CD14-positive monocyte (primary cell): ENCODE results near the gene KLHL3. TPM values are rescaled to one million over a fixed set of nuclear protein-coding genes. Genes with fewer than 3 reads are reported as not detected.

Experiments
- DNase-seq, 3 donors: peaks; one replicate each; pipeline ENCODE4 v3.0.0-alpha.2; 2011 to 2022
- H2AFZ ChIP-seq: 2 replicates; pipeline ENCODE4 v1.6.0; 2012; ENCODE audit warnings: mild to moderate bottlenecking, low read depth, low read length, inconsistent platforms; ENCODE audit not compliant: insufficient read depth, poor library complexity, severe bottlenecking
- H3K27ac ChIP-seq, 2 donors: 1 replicate in 1 of 2; 2 replicates in 1 of 2; pipeline ENCODE4 v1.5.1; 2012 to 2013; ENCODE audit warnings: low read length in 2 of 2, control low read depth in 1 of 2, inconsistent platforms in 1 of 2, low read depth in 1 of 2, mild to moderate bottlenecking in 1 of 2
- H3K27me3 ChIP-seq, 2 donors: one replicate each; pipeline versions ENCODE4 v1.6.0 to v1.6.1; 2011 to 2013; ENCODE audit warnings: low read length in 2 of 2; ENCODE audit not compliant: control insufficient read depth in 2 of 2, insufficient read depth in 2 of 2
- H3K36me3 ChIP-seq, 2 donors: replicated peaks in 1 of 2; 1 replicate in 1 of 2; 2 replicates in 1 of 2; pipeline versions ENCODE4 v1.5.1 to v1.6.1; 2012 to 2013; ENCODE audit warnings: low read length in 2 of 2, control low read depth in 1 of 2, inconsistent platforms in 1 of 2, mild to moderate bottlenecking in 1 of 2; ENCODE audit not compliant: insufficient read depth in 2 of 2, control insufficient read depth in 1 of 2
- H3K4me1 ChIP-seq, 2 donors: 1 replicate in 1 of 2; 2 replicates in 1 of 2; pipeline versions ENCODE4 v1.5.1 to v1.6.1; 2012 to 2013; ENCODE audit warnings: low read length in 2 of 2, control low read depth in 1 of 2, inconsistent platforms in 1 of 2, mild to moderate bottlenecking in 1 of 2, moderate library complexity in 1 of 2; ENCODE audit not compliant: insufficient read depth in 2 of 2, control insufficient read depth in 1 of 2
- H3K4me2 ChIP-seq: replicated peaks from 2 replicates; pipeline ENCODE3; 2012; ENCODE audit warnings: low read length, moderate library complexity, mild to moderate bottlenecking; ENCODE audit not compliant: poor library complexity, severe bottlenecking; ENCODE audit errors: extremely low read depth
- H3K4me3 ChIP-seq, 3 experiments: fragments of 200-600 bp in 1 of 3; sonication (generic) in 1 of 3; replicated peaks in 1 of 3; 1 replicate in 2 of 3; 2 replicates in 1 of 3; pipeline ENCODE4 v1.5.1; 2011 to 2013; ENCODE audit warnings: low read length in 3 of 3, mild to moderate bottlenecking in 3 of 3, control low read depth in 2 of 3, low read depth in 2 of 3, inconsistent platforms in 1 of 3, moderate library complexity in 1 of 3
- H3K79me2 ChIP-seq: 2 replicates; pipeline ENCODE4 v1.6.0; 2012; ENCODE audit warnings: mild to moderate bottlenecking, control low read depth, inconsistent platforms, low read length, moderate library complexity; ENCODE audit not compliant: insufficient read depth
- H3K9ac ChIP-seq: 2 replicates; pipeline ENCODE4 v1.6.0; 2017; ENCODE audit warnings: low read length, mild to moderate bottlenecking; ENCODE audit not compliant: insufficient read depth, poor library complexity, severe bottlenecking
- H3K9me3 ChIP-seq, 2 donors: replicated peaks in 1 of 2; 1 replicate in 1 of 2; 2 replicates in 1 of 2; pipeline versions ENCODE4 v1.5.1 to v1.6.1; 2012 to 2013; ENCODE audit warnings: low read length in 2 of 2, control low read depth in 1 of 2; ENCODE audit not compliant: control insufficient read depth in 1 of 2, insufficient read depth in 1 of 2
- H4K20me1 ChIP-seq: 2 replicates; pipeline ENCODE4 v1.6.0; 2012; ENCODE audit warnings: mild to moderate bottlenecking, low read length, control low read depth, moderate library complexity; ENCODE audit not compliant: insufficient read depth
- H3K27ac Mint-ChIP-seq, 7 donors: one replicate each; pipeline ENCODE4 v1.8.0; 2020; ENCODE audit warnings: mild to moderate bottlenecking in 7 of 7, mixed read lengths in 7 of 7, moderate library complexity in 6 of 7, inconsistent platforms in 2 of 7
- H3K27me3 Mint-ChIP-seq, 3 donors: one replicate each; pipeline ENCODE4 v1.8.0; 2021 to 2022; ENCODE audit warnings: low read depth in 3 of 3, mild to moderate bottlenecking in 3 of 3, mixed read lengths in 3 of 3, moderate library complexity in 3 of 3, inconsistent platforms in 1 of 3
- H3K36me3 Mint-ChIP-seq, 2 donors: one replicate each; pipeline ENCODE4 v1.8.0; 2020; ENCODE audit warnings: mixed read lengths in 2 of 2, inconsistent platforms in 1 of 2, mild to moderate bottlenecking in 1 of 2
- H3K4me1 Mint-ChIP-seq: one replicate; pipeline ENCODE4 v1.8.0; 2020; ENCODE audit warnings: mild to moderate bottlenecking, mixed read lengths
- H3K4me3 Mint-ChIP-seq, 2 donors: one replicate each; pipeline ENCODE4 v1.8.0; 2020; ENCODE audit warnings: mild to moderate bottlenecking in 2 of 2, mixed read lengths in 2 of 2, moderate library complexity in 1 of 2
- H3K9me3 Mint-ChIP-seq, 7 donors: one replicate each; pipeline ENCODE4 v1.8.0; 2020 to 2022; ENCODE audit warnings: mixed read lengths in 7 of 7, mild to moderate bottlenecking in 6 of 7, moderate library complexity in 6 of 7, inconsistent platforms in 2 of 7
- CTCF ChIP-seq: fragments of 200-600 bp; IDR thresholded peaks from one replicate; pipeline ENCODE4 v1.8.0; 2022; ENCODE audit warnings: antibody characterized with exemption, mild to moderate bottlenecking
- WGBS: methylation state at CpG from one replicate; pipeline ENCODE4 v1.1.5; 2013; ENCODE audit warnings: missing lambda C conversion rate; ENCODE audit not compliant: insufficient coverage; 5-methylcytosine and 5-hydroxymethylcytosine counted together
- intact Hi-C, 2 donors: fragments of 100-400 bp; cut with micrococcal nuclease; formaldehyde crosslinking; loops; one replicate each; pipeline versions ENCODE4 v1.15.0 to v1.15.1; 2023
- polyA plus RNA-seq, 3 donors: library from polyadenylated mRNA; depleted of rRNA in 1 of 3; unstranded in 2 of 3; stranded (reverse) in 1 of 3; fragments of 300-500 nt in 2 of 3; fragments of >200 nt in 1 of 3; fragmentation: Illumina TruSeq in 2 of 3; gene quantifications; 1 replicate in 2 of 3; 2 replicates in 1 of 3; pipeline ENCODE4 v1.2.3, GENCODE V29; 2012 to 2021

The KLHL3 gene
- polyA plus RNA-seq, 3 donors: 0.71 TPM; not detected in 2

DNA sequence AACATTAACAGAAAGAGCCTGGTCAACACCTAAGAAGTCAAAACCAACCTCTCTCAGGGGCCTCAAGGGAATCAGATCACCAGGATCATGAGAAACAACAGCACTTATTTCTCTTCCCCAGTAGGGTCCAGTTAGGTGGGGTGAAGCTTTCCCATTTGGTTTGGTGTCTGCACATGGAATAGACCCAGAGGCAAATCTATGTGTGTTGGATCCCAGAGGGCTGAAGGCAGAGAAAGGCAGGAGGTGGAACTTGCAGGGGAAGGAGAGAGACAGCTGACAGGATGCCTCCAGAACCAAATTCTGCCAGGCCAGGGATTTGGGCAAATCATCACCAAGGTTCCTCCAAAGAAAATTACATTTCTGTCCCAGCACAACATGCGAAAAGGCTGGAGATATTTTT, 132.0 kb downstream of the KLHL3 start:
- Histone ChIP-seq H3K4me1 (no peaks in the 10 kb centered on the region), H3K4me3 (no peak overlapping the region), H3K36me3 (no peaks in the 10 kb centered on the region), H3K27me3 (peaks cover 8 to 29% of the 10 kb centered on the region in 2 donors), H3K79me2 (no peaks in the 10 kb centered on the region), H3K4me2 (no peak overlapping the region), H4K20me1 (no peaks in the 10 kb centered on the region), H3K9me3 (no peaks in the 10 kb centered on the region), H2AFZ (no peak overlapping the region), H3K27ac (no peak overlapping the region), H3K9ac (no peak overlapping the region)
- Mint-ChIP-seq H3K27ac (no peak overlapping the region), H3K9me3 (no peaks in the 10 kb centered on the region), H3K4me3 (no peak overlapping the region), H3K27me3 (peaks cover 22 to 35% (median 22%) of the 10 kb centered on the region in 3 donors), H3K36me3 (no peaks in the 10 kb centered on the region), H3K4me1 (peaks cover 12% of the 10 kb centered on the region)
- intact Hi-C loops: no loop called here
- no peak for DNase-seq
- no peak for TF ChIP-seq CTCF
- WGBS: no CpG with 5 or more reads among the region's 1 CpG

- Histone ChIP-seq H3K36me3 (no peaks in the 10 kb centered on the region), H3K79me2 (no peaks in the 10 kb centered on the region), H4K20me1 (no peaks in the 10 kb centered on the region), H3K9me3 (no peaks in the 10 kb centered on the region), H3K4me3 (no peak overlapping the region), H3K4me2 (no peak overlapping the region), H3K4me1 (no peaks in the 10 kb centered on the region), H3K27me3 (peaks cover 11 to 34% of the 10 kb centered on the region in 2 donors), H2AFZ (no peak overlapping the region), H3K27ac (no peak overlapping the region), H3K9ac (no peak overlapping the region)
- TF ChIP-seq CTCF: no peak
- Mint-ChIP-seq H3K27me3 (peaks cover 26 to 39% (median 28%) of the 10 kb centered on the region in 3 donors), H3K4me3 (no peak overlapping the region), H3K4me1 (peaks cover 7% of the 10 kb centered on the region), H3K9me3 (peaks cover 0 to 2% (median 0%) of the 10 kb centered on the region in 7 donors), H3K27ac (no peak overlapping the region), H3K36me3 (no peaks in the 10 kb centered on the region)
- DNase-seq: no peak
- intact Hi-C loops: no loop called here
- WGBS: 93% methylated on average over 2 of the region's 6 CpGs
Measured at GRCh38 chr5:137603356-137603755, 132.5 kb downstream of the KLHL3 start.
